ENCODE data around the gene PITHD1. TPM values are rescaled to one million over a fixed set of nuclear protein-coding genes. Genes with fewer than 3 reads are reported as not detected.
"Not testable (repeated sequence)": the region's sequence is repeated elsewhere in the genome, so short reads cannot be mapped to it uniquely, and the experiment has no call there.

PITHD1 gene
- total RNA-seq, 1 donor from 2014 or later, result 37.3 TPM

DNA sequence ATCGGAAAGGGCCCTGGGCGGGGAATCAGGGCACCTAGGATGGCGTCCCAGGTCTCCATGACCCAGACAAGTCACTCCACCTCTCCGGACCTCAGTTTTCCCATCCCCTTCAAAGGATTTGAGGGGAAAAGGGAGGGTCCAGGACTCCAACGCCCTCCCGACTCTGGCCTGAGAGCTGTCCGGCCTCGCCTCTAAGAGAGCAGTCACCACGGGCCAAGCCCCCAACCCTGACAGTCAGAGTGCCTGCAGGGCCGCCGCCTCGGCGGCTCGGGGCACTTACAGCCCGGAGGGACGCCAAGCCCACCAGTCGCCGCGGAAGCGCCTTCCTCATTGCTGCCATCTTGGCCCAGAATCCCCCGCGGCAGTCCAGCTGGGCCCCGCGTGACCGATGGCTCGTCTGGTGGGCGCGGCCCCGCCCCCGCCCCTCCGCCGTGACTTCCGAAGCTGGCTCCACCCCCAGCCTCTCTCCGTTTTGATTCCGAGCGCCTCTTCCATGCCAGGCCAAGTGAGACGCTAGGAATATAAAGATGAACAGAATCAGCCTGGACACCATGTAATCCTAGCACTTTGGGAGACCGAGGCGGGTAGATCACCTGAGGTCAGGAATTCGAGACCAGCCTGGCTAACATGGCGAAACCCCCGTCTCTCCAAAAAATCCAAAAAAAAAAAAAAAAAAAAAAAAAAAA lies 47.0 kb downstream of the PITHD1 start, which contains the start of gene HMGCL:
Gene HMGCL (minus strand): TSS at position 354 of the 686 bp plus-strand sequence. CDS start 14 bp downstream, at position 340.
- H3K9me3 ChIP-seq (ENCODE audit: insufficient read depth, low read depth, low read length), result no peaks in the 10 kb centered on the region
- no peaks in the 10 kb centered on the region for H3K9me3 Mint-ChIP-seq (ENCODE audit: unreplicated experiment)
- peak within 1 kb of the TSS; percentile 98 for H3K4me3 ChIP-seq (ENCODE audit: insufficient read depth, low read depth, low read length)
- peaks cover 9% of the 10 kb centered on the region for H3K4me1 ChIP-seq (ENCODE audit: insufficient read depth, low read length)
- DNase-seq (ENCODE audit: low read depth), result peak; percentile 72
- TF ChIP-seq EZH2 (IDR thresholded peaks at IDR 0.05; ENCODE audit: insufficient read depth, low read length), result no peak
- TF ChIP-seq, protein P1, sequence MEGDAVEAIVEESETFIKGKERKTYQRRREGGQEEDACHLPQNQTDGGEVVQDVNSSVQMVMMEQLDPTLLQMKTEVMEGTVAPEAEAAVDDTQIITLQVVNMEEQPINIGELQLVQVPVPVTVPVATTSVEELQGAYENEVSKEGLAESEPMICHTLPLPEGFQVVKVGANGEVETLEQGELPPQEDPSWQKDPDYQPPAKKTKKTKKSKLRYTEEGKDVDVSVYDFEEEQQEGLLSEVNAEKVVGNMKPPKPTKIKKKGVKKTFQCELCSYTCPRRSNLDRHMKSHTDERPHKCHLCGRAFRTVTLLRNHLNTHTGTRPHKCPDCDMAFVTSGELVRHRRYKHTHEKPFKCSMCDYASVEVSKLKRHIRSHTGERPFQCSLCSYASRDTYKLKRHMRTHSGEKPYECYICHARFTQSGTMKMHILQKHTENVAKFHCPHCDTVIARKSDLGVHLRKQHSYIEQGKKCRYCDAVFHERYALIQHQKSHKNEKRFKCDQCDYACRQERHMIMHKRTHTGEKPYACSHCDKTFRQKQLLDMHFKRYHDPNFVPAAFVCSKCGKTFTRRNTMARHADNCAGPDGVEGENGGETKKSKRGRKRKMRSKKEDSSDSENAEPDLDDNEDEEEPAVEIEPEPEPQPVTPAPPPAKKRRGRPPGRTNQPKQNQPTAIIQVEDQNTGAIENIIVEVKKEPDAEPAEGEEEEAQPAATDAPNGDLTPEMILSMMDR (IDR thresholded peaks at IDR 0.05; ENCODE audit: insufficient read depth, low read depth, low read length), result no peak
- H3K36me3 Mint-ChIP-seq (ENCODE audit: low read depth, unreplicated experiment), result no peaks in the 10 kb centered on the region
- H3K36me3 ChIP-seq (ENCODE audit: insufficient read depth, low read length), result peaks cover 2% of the 10 kb centered on the region
- peak within 1 kb of the TSS; percentile 93 for H3K27ac Mint-ChIP-seq (ENCODE audit: unreplicated experiment)
- peaks cover 16% of the 10 kb centered on the region for H3K79me2 ChIP-seq (ENCODE audit: insufficient read depth, low read length)
- H3K9ac ChIP-seq (ENCODE audit: low read length), result peak within 1 kb of the TSS; percentile 100
- H3K4me3 Mint-ChIP-seq (ENCODE audit: unreplicated experiment), result peak within 1 kb of the TSS; percentile 95
- peak; percentile 32 for FAIRE-seq
- peak within 1 kb of the TSS; percentile 93 for H3K4me2 ChIP-seq (ENCODE audit: low read length)
- H3K27ac ChIP-seq (ENCODE audit: low read depth, low read length), result peak within 1 kb of the TSS; percentile 95
- H3K4me1 Mint-ChIP-seq (ENCODE audit: low read depth, unreplicated experiment), result peaks cover 2% of the 10 kb centered on the region
- no peaks in the 10 kb centered on the region for H3K27me3 ChIP-seq (ENCODE audit: insufficient read depth, low read length)
- no peaks in the 10 kb centered on the region for H3K27me3 Mint-ChIP-seq (ENCODE audit: low read depth, unreplicated experiment)
- H2AFZ ChIP-seq (ENCODE audit: low read depth, low read length), result peak within 1 kb of the TSS; percentile 95
- no peaks in the 10 kb centered on the region for H4K20me1 ChIP-seq (ENCODE audit: insufficient read depth, low read length)

DNA sequence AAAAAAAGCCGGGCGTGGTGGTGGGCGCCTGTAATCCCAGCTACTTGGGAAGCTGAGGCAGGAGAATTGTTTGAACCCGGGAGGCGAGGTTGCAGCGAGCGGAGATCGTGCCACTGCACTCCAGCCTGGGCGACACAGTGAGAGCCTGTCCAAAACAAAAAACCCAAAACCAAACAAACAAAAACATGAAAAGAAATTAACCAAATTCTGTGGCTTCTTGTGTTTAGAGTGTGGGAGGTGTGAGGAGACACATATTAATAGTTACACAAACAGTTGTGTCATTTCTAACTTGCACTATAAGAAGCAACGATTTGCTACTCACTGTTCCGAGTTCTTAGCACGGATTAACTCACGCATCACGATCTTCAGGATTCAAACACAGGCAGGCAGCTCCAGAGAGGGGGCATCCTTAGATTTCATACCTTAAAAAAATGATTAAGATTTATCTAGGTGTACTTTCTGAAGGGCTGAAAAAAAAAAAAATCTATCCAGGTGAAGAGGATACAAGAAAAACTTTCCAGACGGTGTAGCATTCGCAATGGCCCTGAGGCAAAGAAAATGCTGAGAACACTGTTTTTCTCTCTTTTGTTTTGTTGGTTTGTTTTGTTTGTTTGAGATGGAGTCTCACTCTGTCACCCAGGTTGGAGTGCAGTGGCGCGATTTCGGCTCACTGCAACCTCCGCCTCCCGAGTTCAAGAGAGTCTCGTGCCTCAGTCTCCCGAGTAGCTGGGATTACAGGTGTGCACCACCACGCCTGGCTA lies 47.7 kb downstream of the PITHD1 start:
- Histone ChIP-seq H3K9ac (ENCODE audit: low read length) (peak overlapping the region; percentile 100), H3K4me3 (ENCODE audit: insufficient read depth, low read depth, low read length) (peak overlapping the region; percentile 98), H3K4me1 (ENCODE audit: insufficient read depth, low read length) (peaks cover 9% of the 10 kb centered on the region), H2AFZ (ENCODE audit: low read depth, low read length) (peak overlapping the region; percentile 95), H3K36me3 (ENCODE audit: insufficient read depth, low read length) (no peaks in the 10 kb centered on the region), H3K9me3 (ENCODE audit: insufficient read depth, low read depth, low read length) (no peaks in the 10 kb centered on the region), H4K20me1 (ENCODE audit: insufficient read depth, low read length) (no peaks in the 10 kb centered on the region), H3K4me2 (ENCODE audit: low read length) (peak overlapping the region; percentile 93), H3K79me2 (ENCODE audit: insufficient read depth, low read length) (peaks cover 16% of the 10 kb centered on the region), H3K27me3 (ENCODE audit: insufficient read depth, low read length) (no peaks in the 10 kb centered on the region), H3K27ac (ENCODE audit: low read depth, low read length) (peak overlapping the region; percentile 95)
- TF ChIP-seq, protein P1 (IDR thresholded peaks at IDR 0.05; ENCODE audit: insufficient read depth, low read depth, low read length), result no peak
- TF ChIP-seq EZH2 (IDR thresholded peaks at IDR 0.05; ENCODE audit: insufficient read depth, low read length), result no peak
- DNase-seq (ENCODE audit: low read depth), result no peak
- Mint-ChIP-seq H3K9me3 (ENCODE audit: unreplicated experiment) (no peaks in the 10 kb centered on the region), H3K27me3 (ENCODE audit: low read depth, unreplicated experiment) (no peaks in the 10 kb centered on the region), H3K4me1 (ENCODE audit: low read depth, unreplicated experiment) (peaks cover 2% of the 10 kb centered on the region), H3K27ac (ENCODE audit: unreplicated experiment) (peak overlapping the region; percentile 93), H3K4me3 (ENCODE audit: unreplicated experiment) (peak overlapping the region; percentile 95), H3K36me3 (ENCODE audit: low read depth, unreplicated experiment) (no peaks in the 10 kb centered on the region)
- FAIRE-seq, result no peak

DNA sequence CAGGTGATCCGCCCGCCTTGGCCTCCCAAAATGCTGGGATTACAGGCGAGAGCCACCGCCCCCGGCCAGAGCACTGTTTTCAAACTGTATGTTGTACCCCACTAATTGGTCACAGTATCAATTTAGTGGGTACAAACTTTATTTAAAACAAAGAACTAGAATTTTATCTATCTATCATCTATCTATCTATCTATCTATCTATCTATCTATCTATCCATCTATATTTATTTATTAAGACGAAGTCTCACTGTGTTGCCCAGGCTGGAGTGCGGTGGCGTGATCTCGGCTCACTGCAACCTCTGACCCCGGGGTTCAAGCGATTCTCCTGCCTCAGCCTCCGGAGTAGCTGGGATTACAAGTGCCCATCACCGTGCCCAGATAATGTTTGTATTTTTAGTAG lies 48.4 kb downstream of the PITHD1 start:
- H3K4me2 ChIP-seq (ENCODE audit: low read length); H3K4me1 ChIP-seq (ENCODE audit: insufficient read depth, low read length); H2AFZ ChIP-seq (ENCODE audit: low read depth, low read length); H3K36me3 Mint-ChIP-seq (ENCODE audit: low read depth, unreplicated experiment); H3K36me3 ChIP-seq (ENCODE audit: insufficient read depth, low read length); H3K9me3 Mint-ChIP-seq (ENCODE audit: unreplicated experiment); H3K27ac ChIP-seq (ENCODE audit: low read depth, low read length); H4K20me1 ChIP-seq (ENCODE audit: insufficient read depth, low read length); H3K27me3 ChIP-seq (ENCODE audit: insufficient read depth, low read length); H3K27ac Mint-ChIP-seq (ENCODE audit: unreplicated experiment); DNase-seq (ENCODE audit: low read depth); H3K4me3 Mint-ChIP-seq (ENCODE audit: unreplicated experiment); FAIRE-seq; H3K4me3 ChIP-seq (ENCODE audit: insufficient read depth, low read depth, low read length); H3K9me3 ChIP-seq (ENCODE audit: insufficient read depth, low read depth, low read length); H3K4me1 Mint-ChIP-seq (ENCODE audit: low read depth, unreplicated experiment); H3K27me3 Mint-ChIP-seq (ENCODE audit: low read depth, unreplicated experiment); H3K9ac ChIP-seq (ENCODE audit: low read length): not testable (repeated sequence)
- peaks cover 16% of the 10 kb centered on the region for H3K79me2 ChIP-seq (ENCODE audit: insufficient read depth, low read length)
